ENCODE measurements around the gene TBCCD1. TPM values are rescaled to one million over a fixed set of nuclear protein-coding genes. Genes with fewer than 3 reads are reported as not detected.
A peak's percentile ranks its signal among the peaks of the same experiment; 100 is the strongest.
"Not testable (repeated sequence)": the region's sequence is repeated elsewhere in the genome, so short reads cannot be mapped to it uniquely, and the experiment has no call there.

The TBCCD1 gene
- total RNA-seq, 1 donor from 2014 or later: 13.1 TPM

DNA sequence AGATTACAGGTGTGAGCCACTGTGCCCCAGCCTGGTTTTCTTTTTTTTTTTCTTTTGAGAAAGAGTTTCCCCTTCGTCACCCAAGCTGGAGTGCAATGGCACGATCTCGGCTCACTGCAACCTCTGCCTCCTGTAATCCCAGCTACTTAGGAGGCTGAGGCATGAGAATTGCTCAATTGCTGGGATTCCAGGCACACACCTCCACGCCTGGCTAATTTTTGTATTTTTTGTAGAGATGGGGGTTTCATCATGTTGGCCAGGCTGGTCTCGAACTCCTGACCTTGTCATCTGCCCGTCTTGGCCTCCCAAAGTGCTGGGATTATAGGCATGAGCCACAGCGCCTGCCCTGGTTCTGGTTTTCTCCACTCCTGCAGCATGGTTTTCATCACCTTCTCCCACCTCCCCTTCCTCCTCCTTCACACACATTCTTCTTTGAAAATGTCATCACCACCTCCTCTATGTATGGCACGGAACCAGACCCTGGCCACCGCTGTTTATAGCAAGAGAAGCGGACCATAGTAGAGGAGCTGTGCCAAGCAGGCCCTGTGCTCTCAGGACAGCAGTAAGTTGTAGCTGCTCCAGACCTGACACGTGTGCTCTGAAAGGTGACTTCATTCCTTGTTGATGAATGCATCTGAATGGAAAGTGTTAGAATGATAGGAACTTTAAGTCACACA, 31.1 kb upstream of the TBCCD1 start:
- DNase-seq (ENCODE audit: low spot score): no peak

DNA sequence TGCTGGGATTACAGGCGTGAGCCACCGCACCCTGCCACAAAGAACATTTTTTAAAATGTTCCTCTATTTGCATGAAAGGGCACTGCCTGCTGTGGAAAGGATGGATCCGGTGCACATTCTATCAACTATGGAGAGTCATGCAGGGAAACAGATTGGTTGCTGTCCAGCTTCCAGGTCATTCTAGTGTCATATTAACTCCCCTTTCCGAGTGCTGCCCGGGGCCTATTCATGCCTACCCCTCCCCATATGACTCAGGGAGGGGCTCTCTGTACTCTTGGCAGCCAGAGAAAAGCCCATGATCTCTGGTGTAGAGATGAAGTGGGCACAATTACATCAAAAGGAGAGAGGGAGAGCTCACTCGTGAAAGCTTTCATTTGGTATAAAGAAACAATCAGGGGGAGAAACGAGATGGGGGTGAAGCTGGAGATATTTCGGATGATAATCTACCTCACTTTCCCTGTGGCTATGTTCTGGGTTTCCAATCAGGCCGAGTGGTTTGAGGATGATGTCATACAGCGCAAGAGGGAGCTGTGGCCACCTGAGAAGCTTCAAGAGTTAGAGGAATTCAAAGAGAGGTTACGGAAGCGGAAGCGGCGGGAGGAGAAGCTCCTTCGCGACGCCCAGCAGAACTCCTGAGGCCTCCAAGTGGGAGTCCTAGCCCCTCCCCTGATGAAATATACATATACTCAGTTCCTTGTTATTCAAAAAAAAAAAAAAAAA, 29.6 kb upstream of the TBCCD1 start:
- DNase-seq (ENCODE audit: low spot score): no peak

DNA sequence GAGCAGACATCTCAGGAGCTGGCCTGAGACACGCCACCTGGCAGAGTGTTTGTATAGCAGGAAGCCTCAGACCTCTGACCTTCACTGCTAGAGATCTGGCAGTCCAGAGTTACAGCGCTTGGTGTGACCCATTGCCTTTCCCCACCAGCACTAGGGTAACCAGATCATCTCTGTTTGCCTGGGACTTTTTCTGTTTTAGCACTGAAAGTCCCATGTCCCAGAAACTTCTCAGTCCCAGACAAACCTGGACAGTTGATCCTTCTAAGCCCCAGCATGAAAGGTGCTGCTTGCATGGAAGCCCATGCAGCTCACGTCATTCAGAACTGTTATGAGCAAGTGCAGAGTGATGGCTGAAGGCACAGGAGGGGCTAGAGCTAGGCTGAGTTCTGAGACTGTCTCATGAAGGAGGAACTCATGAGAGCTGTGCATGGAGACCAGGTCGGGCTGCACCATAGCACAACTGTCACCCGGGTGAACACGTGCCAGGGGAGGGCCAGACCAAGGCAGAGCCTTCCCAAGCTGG, 27.5 kb upstream of the TBCCD1 start:
- no peak for DNase-seq (ENCODE audit: low spot score)

DNA sequence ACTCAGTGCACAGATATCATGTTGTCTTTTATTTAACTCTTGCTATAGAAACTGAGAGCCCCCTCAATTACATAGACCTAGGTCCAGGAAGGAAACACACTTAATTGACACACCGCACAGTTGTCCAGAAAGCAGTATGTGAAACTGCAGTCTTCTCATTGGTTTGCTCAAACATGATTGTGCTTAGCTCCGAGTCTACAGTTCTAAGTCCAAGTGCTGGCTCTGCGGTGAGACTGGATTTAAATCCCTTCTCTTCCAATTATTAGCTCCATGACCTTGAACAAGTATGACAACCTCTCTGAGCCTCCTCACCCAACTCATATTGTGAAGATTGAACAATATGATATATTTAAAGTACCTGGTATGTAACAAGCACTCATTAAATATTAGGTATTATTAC, 26.7 kb upstream of the TBCCD1 start:
- DNase-seq (ENCODE audit: low spot score): no peak

DNA sequence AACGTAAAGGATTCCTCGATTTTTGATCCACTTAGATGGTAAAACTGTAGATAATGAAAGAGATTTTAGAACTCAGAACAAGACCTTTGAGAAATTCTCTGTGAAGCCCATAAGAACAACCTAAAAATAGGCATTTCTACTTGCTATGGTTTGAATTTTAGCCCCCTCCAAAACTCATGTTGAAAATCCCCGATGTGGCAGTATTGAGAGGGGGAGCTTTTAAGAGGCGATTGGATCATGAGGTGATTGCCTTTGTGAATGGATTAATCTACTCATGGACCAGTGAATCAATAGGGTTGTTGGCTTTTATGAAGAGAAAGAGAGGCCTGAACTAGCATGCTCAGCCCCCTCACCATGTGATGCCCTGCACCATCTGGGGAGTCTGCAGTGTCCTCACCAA, 25.5 kb upstream of the TBCCD1 start:
- no peak for DNase-seq (ENCODE audit: low spot score)

DNA sequence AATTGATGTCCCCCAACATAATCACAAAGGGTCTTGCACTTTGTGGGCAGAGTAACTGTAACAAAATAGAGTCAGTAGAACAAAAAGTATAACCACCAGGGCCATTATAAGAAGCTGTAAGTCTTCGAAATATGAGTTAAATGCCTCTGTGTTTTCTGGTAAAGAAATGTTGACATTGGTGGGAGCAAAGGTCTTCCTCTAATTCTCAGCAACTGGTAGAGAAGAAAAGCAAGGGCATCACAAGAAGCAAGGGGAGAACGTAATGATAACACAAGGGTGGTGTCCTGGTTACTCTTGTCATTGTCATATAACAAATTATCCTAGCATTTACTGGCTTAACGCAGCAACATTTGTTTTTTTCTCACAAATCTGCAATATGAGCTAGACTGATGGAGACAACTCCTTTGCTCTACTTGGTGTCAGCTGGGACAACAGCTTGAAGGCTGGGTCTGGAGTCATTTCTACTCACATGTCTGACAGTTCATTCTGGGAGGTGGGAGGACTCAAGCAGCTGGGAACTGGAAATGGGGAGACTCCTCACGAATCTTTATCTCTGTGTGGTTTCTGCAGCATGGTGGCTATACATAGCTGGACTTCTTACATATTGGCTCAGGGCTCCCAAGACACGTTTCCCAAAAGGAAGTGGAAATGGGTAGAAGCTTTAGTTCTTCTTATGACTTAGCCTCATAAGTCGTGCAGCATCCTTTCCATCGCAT, 23.6 kb upstream of the TBCCD1 start:
- no peak for DNase-seq (ENCODE audit: low spot score)

DNA sequence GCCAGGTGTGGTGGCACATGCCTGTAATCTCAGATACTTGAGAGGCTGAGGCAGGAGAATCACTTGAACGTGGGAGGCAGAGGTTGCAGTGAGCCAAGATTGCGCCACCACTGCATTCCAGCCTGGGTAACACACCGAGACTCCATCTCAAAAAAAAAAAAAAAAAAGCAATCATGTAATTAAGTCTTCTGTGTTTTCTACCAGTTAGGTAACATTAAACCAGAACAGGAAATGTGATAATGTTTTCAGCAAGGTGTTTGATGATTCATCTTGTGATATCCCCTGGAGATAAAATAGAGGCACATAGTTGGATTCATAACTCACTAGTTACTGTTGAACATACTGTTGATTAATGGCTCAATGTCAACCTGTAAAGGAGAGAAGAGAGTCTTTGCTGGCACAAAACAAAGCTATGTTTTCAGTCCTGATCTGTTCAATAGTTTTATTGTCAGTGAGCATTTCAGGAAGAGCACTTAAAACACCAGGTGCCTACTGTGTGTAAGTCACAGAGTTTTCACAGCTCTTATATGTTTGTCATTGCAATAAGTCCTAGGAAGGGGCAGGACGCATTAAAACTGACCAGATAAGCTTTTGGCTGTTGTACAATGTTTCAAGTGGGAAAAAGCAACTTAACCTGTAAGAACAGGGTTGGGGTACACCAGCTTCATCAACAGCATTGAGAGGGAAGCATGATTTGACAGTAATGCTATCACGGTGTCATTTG, 22.9 kb upstream of the TBCCD1 start:
- no peak for DNase-seq (ENCODE audit: low spot score)

DNA sequence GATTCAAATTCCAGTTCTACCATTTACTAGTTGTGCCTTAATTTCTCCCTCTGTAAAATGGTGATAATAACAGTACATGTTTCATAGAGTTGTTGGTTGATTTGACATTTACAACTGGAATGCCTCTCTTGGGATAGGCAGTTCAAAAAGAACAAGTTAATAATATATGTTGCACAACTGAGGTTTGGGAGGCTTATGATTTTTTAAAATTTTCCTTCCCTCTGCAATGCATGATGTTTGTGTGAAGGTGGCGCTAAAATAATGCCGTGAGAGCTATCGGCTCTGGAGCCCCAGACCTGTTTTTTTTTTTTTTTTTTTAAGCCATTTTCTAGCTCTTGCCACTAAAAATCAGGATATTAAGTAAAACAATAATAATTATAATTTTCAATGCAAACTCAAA, 22.0 kb upstream of the TBCCD1 start:
- no peak for DNase-seq (ENCODE audit: low spot score)

DNA sequence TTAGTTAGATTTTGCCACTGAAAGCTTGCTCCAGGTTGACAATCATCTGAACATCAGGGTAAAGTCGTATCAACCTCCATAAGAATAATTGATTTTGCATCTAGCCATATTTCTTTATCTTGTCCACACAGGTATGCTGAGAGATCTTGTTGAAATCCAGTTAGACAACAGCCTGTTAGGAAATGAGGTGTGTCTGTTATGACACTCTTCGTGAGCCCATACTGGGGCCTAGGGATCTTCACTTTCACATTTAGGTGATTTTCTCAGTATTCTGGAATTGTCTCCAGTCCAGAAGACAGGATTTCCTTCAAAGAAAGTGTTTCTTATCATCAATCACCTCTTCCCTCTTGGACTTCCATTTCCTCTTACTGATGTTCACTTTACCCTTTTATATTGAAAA, 21.5 kb upstream of the TBCCD1 start:
- DNase-seq (ENCODE audit: low spot score): no peak

DNA sequence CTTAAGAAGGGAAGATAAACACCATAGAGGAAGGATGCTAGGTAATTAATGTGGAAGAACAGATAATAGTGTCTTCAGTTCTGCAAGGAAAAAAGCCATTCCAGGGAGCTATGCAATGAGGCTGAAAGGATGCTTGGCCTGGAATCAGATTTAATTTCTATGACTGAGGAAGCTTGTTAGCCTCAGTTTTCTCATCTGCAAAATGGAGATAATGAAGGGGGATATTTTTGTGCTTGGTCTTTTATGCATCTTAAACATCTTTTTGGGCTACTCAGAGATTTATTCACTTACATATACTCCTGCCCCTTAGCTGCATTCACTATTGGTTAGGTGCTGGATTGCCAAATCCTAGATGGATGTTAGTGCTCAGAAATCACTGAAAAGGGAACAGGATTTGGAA, 20.0 kb upstream of the TBCCD1 start:
- DNase-seq (ENCODE audit: low spot score): no peak

DNA sequence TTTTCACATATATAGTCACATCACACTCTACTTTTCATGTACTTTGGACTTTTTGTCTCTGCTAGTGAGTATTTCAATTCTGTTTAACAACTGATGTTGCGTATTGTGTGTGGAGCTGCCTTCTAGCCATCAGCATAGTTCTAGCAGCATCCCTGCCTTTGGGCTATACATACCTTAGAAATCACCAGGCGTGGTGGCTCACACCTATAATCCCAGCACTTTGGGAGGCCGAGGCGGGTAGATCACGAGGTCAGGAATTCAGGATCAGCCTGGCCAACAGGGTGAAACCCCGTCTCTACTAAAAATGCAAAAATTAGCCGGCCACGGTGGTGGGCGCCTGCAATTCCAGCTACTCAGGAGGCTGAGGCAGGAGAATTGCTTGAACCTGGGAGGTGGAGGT, 19.1 kb upstream of the TBCCD1 start:
- not testable (repeated sequence) for DNase-seq (ENCODE audit: low spot score)

DNA sequence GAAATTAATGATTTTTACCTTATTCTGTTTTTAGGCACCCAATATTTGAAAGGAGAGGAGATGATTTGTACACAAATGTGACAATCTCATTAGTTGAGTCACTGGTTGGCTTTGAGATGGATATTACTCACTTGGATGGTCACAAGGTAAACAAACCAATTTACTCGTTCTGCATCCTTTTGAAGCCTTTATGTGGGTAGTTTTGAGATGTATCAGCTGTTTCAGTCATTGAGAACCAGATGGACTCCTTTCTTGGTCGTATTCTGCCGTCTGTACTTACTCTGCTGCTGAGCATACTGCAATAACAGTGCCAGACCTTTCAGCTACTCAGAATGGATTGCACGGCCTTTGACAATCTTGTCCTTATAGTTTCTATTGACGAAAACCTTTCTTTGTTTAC, 16.7 kb upstream of the TBCCD1 start:
- no peak for DNase-seq (ENCODE audit: low spot score)

DNA sequence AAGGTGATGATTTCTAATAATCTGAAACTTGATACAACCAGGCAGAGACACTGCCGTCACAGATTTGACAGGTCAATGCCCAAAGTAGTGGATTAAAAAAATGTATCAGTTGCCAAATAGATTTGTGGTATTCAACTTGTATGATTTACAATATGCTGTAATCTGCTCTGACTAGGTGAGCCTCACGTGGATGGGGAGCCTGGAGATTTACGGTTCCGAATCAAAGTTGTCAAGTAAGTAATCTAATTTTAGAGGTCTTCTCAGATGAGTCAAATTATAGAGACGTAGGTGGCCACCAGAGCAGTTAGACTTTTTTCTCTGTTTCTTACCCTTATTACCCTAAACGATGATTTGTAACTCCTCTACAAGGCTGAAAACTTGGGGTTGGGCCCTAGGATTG, 15.4 kb upstream of the TBCCD1 start:
- no peak for DNase-seq (ENCODE audit: low spot score)

DNA sequence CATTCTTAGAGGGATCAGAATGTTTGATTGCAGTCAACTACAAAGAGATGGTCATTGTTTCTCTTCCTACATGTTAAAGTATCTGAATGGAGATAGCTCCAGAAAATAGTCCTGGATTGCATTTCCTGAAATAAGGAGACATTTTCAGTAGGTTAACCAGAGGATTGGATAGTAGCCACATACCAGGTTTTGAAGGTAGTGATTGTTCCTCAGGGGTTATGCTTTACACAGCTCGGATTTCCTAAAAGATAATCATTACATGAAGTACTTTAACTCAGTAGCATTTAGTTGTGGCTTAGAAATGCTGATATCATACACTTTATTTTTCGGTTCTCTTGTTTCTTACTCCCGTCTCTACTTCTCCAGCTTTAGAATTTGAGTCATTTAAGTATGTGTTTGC, 13.6 kb upstream of the TBCCD1 start:
- DNase-seq (ENCODE audit: low spot score): no peak

DNA sequence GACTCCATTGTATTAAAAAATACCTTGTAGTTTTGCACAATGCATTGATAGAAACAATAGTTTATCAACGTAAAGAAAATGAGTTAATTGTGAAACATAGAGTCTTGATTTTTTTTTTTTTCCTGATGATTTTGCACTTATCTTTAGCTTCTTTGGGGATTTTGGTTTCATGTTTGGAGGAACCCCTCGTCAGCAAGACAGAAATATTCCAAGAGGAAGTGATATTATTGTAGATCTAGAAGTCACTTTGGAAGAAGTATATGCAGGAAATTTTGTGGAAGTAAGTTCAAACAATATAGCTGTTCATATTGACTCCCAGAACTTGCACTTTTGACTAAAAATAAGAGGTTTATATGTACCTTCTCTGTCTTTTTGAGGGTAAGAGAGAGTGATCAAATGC, 10.4 kb upstream of the TBCCD1 start:
- DNase-seq (ENCODE audit: low spot score): no peak

DNA sequence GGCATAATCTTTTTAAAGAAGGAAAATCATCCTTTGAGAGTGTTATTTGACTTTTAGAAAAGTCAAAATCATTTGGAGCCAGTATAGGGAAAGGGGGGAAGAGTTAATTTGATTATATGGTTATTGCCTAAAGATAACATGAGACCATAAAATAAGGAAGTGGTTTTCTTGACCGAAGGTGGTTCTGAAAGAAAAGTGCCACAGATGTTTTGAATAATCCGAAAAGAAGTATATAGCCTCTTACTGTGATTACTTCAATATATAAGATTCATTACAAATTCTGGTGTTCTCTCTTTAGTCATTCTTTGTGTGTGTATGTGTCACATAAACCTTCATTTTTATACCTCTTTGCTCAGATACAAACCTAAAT, 4.5 kb upstream of the TBCCD1 start:
- no peak for DNase-seq (ENCODE audit: low spot score)

DNA sequence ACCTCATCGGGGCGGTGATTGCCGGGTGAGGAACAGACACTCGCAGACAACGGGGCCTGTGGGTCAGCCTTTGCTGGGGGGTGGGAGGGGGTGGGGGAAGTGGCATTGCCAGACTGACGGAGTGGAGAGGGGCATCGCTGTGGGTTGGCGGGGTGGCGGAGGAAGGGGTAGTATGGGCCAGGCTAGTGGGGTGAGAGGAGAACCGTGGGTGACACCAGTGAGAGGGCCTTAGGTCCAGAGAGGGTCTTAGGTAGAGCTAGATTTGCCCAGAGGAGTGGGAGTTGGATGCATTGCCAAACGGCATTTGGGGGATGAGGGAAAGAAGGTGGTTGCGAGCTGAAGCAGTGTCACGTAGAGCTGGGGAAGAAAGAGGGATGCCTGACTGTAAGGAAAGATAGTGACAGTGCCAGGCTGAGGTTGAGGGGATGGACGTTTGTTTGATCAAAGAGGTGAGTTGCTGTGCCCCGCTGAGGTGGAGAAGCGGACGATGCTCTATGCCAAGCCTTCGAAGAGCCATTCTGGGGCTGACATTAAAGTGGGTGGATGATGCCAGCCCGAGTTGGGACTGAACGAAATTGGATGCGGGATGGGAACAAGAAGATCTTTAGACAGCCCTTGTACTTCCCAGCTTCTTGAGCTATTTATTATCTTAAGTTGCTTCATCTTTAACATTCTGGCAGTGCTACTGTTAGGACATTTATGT, 4.0 kb upstream of the TBCCD1 start:
- DNase-seq (ENCODE audit: low spot score): no peak

DNA sequence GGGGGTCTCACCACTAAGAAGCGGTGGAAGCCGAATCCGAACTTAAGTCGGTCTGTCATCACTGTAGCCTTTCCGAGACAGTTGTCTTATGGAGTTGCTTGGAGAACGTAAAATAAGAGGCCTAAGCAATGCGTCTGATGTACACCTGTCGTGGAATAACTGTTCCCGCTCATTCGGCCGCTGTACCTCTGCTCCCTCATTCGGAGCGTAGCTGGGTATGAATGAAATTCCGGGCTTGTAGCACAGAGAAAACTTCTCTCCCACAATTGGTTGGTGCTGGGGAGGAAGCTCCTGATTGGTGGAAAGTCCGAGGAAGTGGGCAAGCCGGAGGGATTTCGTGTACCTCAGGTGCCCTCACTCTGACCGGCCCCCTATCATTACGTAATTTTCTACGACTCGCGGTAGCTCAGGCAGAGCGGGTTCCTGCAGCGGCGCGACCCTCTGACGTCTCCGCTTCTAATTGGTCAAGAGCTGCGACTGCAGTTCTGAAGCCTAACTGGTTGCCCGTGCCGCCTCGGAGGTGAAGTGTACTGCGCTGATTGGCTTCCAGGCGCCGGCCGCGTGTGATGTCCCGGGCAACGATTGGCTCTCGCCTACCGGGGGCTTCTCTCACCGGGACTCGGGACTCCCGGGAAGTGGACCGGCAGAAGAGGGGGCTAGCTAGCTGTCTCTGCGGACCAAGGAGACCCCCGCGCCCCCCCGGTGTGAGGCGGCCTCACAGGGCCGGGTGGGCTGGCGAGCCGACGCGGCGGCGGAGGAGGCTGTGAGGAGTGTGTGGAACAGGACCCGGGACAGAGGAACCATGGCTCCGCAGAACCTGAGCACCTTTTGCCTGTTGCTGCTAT, 3.2 kb upstream of the TBCCD1 start, which contains the start of gene DNAJB11:
Gene DNAJB11, plus strand, starts transcription at position 625 of the 845 bp plus-strand sequence. Its CDS starts 178 bp downstream, at position 803.
- peak; percentile 99 for DNase-seq (ENCODE audit: low spot score)

DNA sequence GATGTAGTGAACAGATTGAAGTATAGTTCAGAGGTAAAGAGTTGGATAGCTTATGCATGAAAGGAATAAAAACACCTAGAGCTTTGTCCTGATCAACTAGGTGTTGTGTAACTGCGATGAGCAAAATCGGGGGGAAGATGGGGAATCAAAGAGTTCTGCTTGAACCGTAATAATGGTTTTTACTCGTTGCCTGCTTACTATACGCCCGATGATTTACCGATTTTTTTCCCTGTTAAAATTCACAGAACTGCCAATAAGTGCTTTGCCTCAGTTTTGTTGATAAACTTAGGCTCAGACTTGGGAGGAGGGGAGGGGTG, 2.6 kb upstream of the TBCCD1 start:
- DNase-seq (ENCODE audit: low spot score): no peak

DNA sequence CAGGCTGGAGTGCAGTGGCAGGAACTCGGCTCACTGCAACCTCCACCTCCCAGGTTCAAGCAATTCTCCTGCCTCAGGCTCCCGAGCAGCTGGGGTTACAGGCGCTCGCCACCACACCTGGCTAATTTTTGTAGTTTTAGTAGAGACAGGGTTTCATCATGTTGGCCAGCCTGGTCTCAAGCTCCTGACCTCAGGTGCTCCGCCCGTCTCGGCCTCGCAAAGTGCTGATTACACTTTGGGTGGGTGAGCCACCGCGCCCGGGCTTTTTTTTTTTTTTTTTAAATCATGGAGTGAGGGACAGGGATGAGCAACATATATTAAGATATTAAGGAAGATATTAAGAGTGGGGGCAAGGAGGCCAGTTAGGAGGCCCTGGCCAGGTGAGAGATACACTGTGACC, 2.2 kb upstream of the TBCCD1 start:
- DNase-seq (ENCODE audit: low spot score): not testable (repeated sequence)
